GM12878 (cell line): Measurements from ENCODE around the gene AHR.

Experiments used
- KDM1A ChIP-seq: fragments of 200-600 bp; sonication (generic); IDR thresholded peaks from 2 replicates; pipeline ENCODE4 v1.6.1; 2016; ENCODE audit warnings: borderline replicate concordance
- NFYB ChIP-seq: IDR thresholded peaks from 2 replicates; pipeline ENCODE4 v1.6.1; 2011; ENCODE audit warnings: low read depth, mild to moderate bottlenecking, low read length, improper control_type of control experiment, moderate library complexity; ENCODE audit not compliant: insufficient read depth
- ZNF24 ChIP-seq: fragments of 450-650 bp; IDR thresholded peaks from 2 replicates; pipeline ENCODE4 v1.6.1; 2017; ENCODE audit warnings: antibody characterized with exemption, mild to moderate bottlenecking
- ZNF274 ChIP-seq: IDR thresholded peaks from one replicate; pipeline ENCODE4 v1.8.0; 2011; ENCODE audit not compliant: insufficient read length, insufficient read depth
- TF ChIP-seq, protein P1 (sequence below), 3 experiments: IDR thresholded peaks in 2 of 3; conservative IDR thresholded peaks in 1 of 3; 2 replicates each; pipeline ENCODE4 v1.5.1; 2011; ENCODE audit warnings: low read depth in 3 of 3, low read length in 3 of 3, mild to moderate bottlenecking in 3 of 3, control low read depth in 2 of 3, moderate library complexity in 2 of 3, inconsistent platforms in 1 of 3, mixed read lengths in 1 of 3; ENCODE audit not compliant: control insufficient read depth in 2 of 3, insufficient read depth in 1 of 3; ENCODE audit errors: extremely low read depth in 1 of 3
- TF ChIP-seq, protein P2 (sequence below): IDR thresholded peaks from 2 replicates; pipeline ENCODE4 v1.6.1; 2012; ENCODE audit warnings: low read depth, low read length, improper control_type of control experiment

DNA sequence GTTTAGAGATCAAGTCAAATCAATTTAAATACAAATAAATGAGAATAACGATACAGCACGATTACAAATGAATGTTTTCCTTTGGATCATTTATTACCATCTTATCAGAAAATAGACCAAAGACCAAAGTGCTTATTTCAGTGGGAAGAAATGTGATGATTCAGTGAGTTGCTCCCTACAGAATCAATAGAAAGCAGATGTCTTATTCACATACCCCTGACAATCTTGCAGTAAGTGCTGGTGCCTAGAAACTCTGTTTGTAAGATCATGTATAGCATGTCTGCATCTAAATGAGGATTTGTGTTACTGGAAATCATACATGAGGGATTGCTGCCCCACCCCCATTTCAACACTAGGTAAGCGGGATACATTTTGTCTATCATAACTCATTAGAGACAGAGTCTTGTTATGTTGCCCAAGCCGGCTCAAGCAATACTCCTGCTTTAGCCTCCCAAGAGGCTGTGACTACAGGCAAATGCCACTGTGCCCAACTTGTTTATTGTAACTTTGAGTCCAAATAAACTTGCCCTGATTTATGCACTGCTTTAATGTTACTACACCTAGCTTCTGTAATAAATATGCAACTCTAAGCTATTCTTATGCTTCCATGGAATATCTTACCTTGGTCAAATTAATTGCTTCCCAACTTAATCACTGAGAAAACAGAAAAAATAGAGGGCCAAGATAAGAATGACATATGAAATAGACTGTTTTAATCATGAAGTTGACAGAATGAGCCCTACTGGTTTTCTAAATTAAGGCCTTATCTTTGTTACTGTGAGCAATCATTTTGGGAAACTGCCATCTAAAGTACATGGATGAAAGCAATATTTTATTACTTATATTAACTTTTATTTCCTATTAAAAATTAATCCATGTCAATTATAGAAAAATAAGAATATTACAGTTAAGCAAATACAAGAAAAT lies 82.5 kb downstream of the AHR start:
- TF ChIP-seq, protein P1, sequence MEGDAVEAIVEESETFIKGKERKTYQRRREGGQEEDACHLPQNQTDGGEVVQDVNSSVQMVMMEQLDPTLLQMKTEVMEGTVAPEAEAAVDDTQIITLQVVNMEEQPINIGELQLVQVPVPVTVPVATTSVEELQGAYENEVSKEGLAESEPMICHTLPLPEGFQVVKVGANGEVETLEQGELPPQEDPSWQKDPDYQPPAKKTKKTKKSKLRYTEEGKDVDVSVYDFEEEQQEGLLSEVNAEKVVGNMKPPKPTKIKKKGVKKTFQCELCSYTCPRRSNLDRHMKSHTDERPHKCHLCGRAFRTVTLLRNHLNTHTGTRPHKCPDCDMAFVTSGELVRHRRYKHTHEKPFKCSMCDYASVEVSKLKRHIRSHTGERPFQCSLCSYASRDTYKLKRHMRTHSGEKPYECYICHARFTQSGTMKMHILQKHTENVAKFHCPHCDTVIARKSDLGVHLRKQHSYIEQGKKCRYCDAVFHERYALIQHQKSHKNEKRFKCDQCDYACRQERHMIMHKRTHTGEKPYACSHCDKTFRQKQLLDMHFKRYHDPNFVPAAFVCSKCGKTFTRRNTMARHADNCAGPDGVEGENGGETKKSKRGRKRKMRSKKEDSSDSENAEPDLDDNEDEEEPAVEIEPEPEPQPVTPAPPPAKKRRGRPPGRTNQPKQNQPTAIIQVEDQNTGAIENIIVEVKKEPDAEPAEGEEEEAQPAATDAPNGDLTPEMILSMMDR (IDR thresholded peaks at IDR 0.05 in 2 of 3, conservative IDR thresholded peaks at IDR 0.05 in 1 of 3; ENCODE audit: control insufficient read depth in 2 of 3, extremely low read depth in 1 of 3, insufficient read depth in 1 of 3, low read depth in 3 of 3, low read length in 3 of 3): no peak
- TF ChIP-seq, protein P2, sequence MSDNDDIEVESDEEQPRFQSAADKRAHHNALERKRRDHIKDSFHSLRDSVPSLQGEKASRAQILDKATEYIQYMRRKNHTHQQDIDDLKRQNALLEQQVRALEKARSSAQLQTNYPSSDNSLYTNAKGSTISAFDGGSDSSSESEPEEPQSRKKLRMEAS: no peak
- TF ChIP-seq NFYB (no peak), ZNF274 (no peak), KDM1A (no peak), ZNF24 (no peak)
